GM21717 (cell line): ENCODE data around the gene TEAD3.
"Not testable (repeated sequence)": the region's sequence is repeated elsewhere in the genome, so short reads cannot be mapped to it uniquely, and the experiment has no call there.

ENCODE experiments used
- ATAC-seq: cut with Tn5 transposase; IDR thresholded peaks from one replicate; pipeline ENCODE4 v1.9.1; 2021; ENCODE audit warnings: mild to moderate bottlenecking, moderate library complexity; ENCODE audit not compliant: unreplicated experiment

The TEAD3 gene

DNA sequence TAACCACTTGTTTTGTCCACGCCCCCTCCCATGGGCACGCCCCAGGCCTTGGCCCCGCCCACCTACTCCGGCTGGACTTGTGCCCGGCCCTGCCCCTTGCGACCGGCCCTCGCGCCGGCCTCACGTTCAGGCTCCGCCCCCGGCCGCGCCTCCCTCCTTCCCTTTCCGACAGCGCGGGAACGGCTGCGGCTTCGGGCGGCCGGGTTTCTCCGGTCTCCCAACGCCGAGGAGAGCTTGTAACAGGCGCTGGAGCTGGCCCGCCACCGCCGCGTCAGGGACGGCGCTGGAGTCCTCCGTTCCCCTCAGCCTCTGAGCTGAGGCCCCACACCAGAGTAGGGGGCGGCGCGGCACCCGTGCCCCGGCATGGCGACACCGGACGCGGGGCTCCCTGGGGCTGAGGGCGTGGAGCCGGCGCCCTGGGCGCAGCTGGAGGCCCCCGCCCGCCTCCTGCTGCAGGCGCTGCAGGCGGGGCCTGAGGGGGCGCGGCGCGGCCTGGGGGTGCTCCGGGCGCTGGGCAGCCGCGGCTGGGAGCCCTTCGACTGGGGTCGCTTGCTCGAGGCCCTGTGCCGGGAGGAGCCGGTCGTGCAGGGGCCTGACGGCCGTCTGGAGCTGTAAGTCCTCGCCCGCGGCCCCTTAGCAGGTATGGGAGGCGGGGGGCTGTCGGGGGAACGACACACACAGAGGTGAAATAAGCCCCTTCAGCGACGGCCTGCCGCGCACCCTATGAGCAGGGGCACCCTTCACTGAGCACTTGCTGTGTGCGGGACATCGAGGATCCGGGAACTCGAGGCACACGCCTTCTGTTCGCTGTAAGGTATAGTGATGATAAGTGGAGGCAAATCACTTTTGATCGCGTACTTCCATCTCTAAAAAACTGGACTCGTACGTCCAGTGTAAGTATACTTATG, 44.4 kb downstream of the TEAD3 start, which contains the start of gene FANCE:
FANCE (plus strand) TSS at position 156 of the 908 bp plus-strand sequence; CDS start at position 364, 208 bp downstream.
- ATAC-seq: peak; percentile 84

DNA sequence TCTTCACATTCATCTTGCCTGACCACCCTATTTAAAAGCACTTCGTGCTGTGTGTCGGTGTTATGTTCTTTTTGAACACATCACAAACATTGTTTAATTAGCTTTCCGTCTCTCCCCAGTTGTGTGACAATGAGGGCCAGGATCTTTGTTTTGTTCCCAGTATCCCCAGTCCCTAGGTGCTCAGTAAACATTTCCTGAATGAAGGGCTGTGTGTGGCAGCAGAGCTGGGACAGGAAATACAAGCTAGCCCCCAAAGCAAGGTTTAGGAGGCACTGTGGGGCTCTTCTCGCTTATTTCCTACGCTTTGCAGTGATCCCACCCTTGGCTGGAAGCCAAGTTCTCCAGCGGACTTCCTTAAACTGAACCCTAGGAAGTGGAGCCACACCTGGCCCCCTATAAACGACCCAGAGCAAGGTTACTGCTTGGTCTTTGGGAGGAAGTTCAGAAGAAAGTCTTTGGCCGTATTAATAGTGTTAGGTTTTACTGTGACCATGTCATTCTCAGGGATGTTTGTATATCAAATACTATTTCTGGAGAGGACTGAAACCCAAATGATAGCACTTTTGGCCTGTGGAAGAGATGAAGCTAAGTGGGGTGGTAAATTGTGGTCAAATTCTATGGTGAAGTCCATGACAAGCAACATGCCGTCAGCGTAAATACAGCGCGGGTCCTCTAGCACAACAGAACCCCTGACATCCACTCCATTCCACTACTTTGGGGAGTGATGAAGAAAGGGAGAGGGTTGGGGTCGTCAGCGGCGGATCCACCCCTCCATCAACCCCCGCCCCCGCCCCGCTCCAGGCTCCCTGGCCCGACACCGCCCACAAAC, 45.3 kb downstream of the TEAD3 start:
- no peak for ATAC-seq

- ATAC-seq: no peak
Observed at GRCh38 chr6:35449287-35449881, 47.5 kb downstream of the TEAD3 start.

DNA sequence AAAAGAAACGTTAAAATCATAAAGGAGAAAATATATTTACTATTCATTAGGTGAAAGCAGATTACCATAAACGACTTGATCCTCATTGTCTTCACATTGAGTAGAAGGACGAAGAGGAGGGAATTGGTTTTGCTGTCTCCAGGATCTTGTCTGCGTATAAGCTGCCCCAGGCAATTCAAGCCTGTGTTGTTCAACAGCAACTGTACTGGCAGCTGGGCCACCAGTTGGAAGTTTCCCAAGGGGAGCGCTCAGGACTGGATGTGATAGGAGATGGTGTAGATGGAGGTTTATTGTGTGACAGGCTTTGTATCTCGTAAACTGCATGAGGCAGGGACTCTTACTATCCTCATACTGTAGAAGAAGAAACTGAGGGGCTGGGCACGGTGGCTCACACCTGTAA, 48.7 kb downstream of the TEAD3 start:
- ATAC-seq: no peak

GRCh38 chr6:35445691-35446090, 51.2 kb downstream of the TEAD3 start:
- ATAC-seq: no peak

DNA sequence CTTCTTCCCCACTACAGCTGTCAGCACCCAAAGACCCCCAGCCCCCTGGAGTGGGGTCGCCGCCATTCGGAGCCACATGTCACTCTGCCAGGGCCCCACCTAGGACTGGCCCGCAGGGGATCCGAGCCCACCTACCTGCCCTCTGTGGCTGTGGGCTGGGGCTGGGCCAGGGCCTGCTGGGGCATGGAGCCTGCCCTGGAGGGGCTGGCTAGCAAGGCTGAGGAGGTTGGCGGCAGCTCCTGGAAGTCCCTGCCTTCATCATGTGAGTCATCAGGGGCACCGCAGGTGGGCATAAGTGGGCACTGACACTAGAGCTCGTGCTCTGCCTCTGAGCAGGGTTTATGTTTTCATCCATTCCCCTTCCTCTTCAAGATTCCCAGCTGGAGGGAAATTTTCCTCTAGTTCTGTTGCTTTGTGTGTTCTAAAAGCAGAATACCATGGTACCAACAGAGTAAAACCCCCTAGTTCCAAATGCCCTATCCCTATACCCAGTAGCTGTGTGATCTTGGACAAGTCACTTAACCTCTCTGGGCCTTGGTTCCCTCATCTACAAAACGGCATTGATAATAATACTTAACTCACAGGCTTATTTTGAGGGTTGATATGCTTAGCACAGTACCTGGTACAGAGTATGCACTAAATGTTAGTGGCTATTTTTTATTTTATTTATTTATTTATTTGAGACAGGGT, 53.4 kb downstream of the TEAD3 start:
- ATAC-seq: no peak

DNA sequence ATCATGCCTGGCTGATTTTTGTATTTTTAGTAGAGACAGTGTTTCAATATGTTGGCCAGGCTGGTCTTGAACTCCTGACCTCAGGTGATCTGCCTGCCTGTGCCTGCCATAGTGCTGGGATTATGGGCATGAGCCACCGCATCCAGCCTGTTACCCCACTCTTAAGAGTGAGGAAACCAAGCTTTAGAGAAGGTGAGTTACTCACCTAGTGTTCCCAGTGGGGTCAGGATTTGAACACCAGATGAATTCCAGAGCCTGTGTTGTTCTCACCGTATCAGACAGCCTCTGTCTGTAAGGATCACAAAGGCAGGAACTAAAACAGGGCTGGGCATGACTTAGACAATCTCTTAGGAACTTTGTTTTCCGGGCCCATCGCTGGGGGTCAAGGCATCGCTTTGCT, 54.2 kb downstream of the TEAD3 start:
- no peak for ATAC-seq

- no peak for ATAC-seq
Observed at GRCh38 chr6:35441642-35442041, 55.2 kb downstream of the TEAD3 start.

- no peak for ATAC-seq
Observed at GRCh38 chr6:35441205-35441604, 55.7 kb downstream of the TEAD3 start.

GRCh38 chr6:35439308-35439707, 57.6 kb downstream of the TEAD3 start:
- no peak for ATAC-seq

DNA sequence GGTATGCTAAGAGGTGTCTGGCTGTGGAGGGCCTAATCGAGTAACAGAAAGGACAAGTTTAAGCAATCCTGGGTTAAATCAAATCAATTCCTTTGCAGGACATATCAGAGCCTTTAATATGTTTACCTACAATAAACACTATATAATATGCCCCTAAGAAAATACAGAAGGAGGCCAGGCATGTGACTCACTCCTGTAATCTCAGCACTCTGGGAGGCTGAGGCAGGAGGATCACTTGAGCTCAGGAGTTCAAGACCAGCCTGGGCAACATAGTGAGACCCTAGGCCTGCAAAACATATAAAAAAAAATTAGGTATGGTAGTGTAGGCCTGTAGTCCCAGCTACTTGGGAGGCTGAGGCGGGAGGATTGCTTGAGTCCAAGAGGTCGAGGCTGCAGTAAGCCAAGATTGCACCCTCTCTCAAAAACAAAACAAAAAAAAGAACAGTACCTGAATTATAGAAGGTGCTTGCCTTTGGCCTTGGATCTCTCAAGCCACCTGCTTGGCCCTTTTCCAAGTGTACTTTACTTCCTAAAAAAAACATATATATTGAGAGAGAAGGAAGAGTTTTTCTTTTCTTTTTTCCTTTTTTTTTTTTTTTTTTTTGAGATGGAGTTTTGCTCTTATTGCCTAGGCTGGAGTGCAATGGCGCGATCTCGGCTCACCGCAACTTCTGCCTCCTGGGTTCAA, 58.4 kb downstream of the TEAD3 start:
- not testable (repeated sequence) for ATAC-seq

GRCh38 chr6:35436071-35436857, 60.6 kb downstream of the TEAD3 start:
- ATAC-seq: no peak

GRCh38 chr6:35435074-35435837, 61.6 kb downstream of the TEAD3 start:
- ATAC-seq: no peak

DNA sequence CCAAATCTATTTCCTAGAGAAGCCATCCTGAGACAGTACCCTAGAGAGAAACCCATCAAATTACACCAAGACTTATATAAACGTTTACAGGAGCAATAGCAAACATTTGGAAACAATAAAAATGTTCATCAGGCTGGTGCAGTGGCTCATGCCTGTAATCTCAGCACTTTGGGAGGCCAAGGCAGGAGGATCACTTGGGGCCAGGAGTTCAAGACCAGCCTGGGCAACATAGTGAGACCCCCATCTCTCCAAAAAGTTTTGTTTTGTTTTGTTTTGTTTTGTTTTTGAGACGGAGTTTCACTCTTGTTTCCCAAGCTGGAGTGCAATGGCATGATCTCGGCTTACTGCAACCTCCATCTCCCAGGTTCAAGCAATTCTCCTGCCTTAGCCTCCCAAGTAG, 64.2 kb downstream of the TEAD3 start:
- ATAC-seq: not testable (repeated sequence)

GRCh38 chr6:35432291-35432690, 64.6 kb downstream of the TEAD3 start:
- no peak for ATAC-seq

- no peak for ATAC-seq
Observed at GRCh38 chr6:35429463-35429862, 67.4 kb downstream of the TEAD3 start.

DNA sequence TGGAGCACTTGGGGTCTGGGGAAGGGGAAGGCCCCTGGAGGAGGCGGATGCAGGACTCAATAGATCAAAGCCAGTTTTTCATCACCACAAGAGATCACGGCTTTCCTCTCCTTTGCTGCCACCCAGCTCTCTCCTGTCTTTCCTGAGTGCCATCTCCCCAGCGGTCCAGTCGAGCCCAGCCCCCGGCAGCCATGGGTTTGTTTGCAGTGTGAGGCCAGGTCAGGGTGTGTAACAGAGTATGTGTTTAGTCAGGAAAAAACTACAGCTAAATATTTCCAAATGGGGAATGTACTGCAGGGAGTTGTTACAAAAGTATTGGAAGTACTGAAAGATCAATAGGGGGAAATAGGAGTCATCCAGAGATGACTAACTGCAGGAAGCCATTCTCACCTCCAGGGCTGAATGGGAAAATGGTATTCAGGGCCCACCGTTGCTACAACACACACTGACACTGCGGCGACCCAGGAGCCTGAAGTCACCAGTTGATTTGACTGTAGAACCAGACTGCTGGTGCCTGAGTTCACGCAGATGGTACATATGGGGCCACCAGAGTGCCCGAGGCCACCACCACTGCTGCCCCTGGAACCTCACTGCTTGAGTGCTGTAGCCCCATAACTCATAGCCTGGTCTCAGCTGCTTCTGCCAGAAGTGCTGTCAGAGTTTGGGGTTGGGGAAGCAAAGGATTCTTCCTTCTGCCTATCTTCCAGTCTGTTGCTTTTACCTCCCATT, 68.3 kb downstream of the TEAD3 start:
- ATAC-seq: no peak

DNA sequence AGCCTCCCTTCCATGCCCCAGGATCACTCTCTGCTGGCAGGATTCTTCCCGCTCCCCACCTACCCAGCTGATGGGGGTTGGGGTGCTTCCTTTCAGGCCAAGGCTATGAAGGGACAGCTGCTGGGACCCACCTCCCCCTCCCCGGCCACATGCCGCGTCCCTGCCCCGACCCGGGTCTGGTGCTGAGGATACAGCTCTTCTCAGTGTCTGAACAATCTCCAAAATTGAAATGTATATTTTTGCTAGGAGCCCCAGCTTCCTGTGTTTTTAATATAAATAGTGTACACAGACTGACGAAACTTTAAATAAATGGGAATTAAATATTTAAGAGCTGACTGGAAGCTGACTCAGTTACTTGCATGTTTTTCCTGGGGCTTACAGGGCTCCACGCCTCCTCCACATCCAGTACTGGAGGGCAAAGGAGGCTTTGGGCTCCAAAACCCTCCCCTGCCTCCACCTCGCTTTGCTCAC, 69.0 kb downstream of the TEAD3 start:
- no peak for ATAC-seq
